Liver (tissue), 3 donors: ENCODE results near the gene GLTPD2.

Experiments
- EGR1 ChIP-seq, 2 donors: IDR thresholded peaks; 2 replicates each; pipeline ENCODE4 v1.6.1; 2016 to 2018; ENCODE audit warnings: antibody characterized with exemption in 2 of 2, low read depth in 2 of 2
- GABPA ChIP-seq, 2 donors: IDR thresholded peaks in 1 of 2; conservative IDR thresholded peaks in 1 of 2; 2 replicates each; pipeline ENCODE4 v1.6.1; 2016; ENCODE audit warnings: antibody characterized with exemption in 2 of 2, mild to moderate bottlenecking in 1 of 2, moderate library complexity in 1 of 2
- JUND ChIP-seq, 2 donors: IDR thresholded peaks; 2 replicates each; pipeline ENCODE4 v1.6.1; 2016; ENCODE audit warnings: antibody characterized with exemption in 2 of 2
- NR2F2 ChIP-seq: IDR thresholded peaks from 2 replicates; pipeline ENCODE4 v1.6.1; 2016; ENCODE audit warnings: antibody characterized with exemption
- RAD21 ChIP-seq, 2 donors: IDR thresholded peaks; 2 replicates each; pipeline ENCODE4 v1.6.1; 2016; ENCODE audit warnings: antibody characterized with exemption in 2 of 2, mild to moderate bottlenecking in 2 of 2
- RXRA ChIP-seq, 2 donors: IDR thresholded peaks; 2 replicates each; pipeline ENCODE4 v1.6.1; 2017 to 2018; ENCODE audit warnings: antibody characterized with exemption in 2 of 2, mild to moderate bottlenecking in 1 of 2
- YY1 ChIP-seq: IDR thresholded peaks from 2 replicates; pipeline ENCODE4 v1.6.1; 2016; ENCODE audit warnings: antibody characterized with exemption, mild to moderate bottlenecking
- TF ChIP-seq, protein P1 (sequence below): fragments of 150-350 bp; IDR thresholded peaks from 2 replicates; pipeline ENCODE4 v1.5.1; 2017; ENCODE audit warnings: improper control_type of control experiment, low read depth, low read length; ENCODE audit not compliant: missing input control
- TF ChIP-seq, protein P2 (sequence below): IDR thresholded peaks from 2 replicates; pipeline ENCODE4 v1.6.1; 2016; ENCODE audit warnings: antibody characterized with exemption, mild to moderate bottlenecking
- TF ChIP-seq, protein P3 (sequence below): IDR thresholded peaks from 2 replicates; pipeline ENCODE4 v1.6.1; 2016; ENCODE audit warnings: antibody characterized with exemption
- TF ChIP-seq, protein P4 (sequence below): IDR thresholded peaks from 2 replicates; pipeline ENCODE4 v1.6.1; 2016; ENCODE audit warnings: antibody characterized with exemption
- donor health status: healthy.
- donor health status: healthy.

DNA sequence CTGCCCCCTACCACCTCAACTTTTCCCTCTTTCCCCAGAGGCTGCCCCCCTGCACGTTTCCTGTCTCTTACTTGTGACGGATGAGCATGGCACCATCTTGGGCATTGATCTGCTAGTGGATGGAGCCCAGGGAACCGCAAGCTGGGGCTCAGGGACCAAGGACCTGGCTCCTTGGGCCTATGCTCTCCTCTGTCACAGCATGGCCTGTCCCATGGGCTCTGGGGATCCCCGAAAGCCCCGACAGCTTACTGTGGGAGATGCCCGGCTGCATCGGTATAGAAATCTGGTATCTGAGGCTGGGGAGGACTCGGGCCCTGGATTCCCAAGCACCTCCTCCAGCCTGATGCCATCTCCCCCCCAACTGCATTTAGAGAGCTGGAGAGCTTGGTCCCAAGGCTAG is 47.2 kb upstream of the GLTPD2 start:
- TF ChIP-seq, protein P1, sequence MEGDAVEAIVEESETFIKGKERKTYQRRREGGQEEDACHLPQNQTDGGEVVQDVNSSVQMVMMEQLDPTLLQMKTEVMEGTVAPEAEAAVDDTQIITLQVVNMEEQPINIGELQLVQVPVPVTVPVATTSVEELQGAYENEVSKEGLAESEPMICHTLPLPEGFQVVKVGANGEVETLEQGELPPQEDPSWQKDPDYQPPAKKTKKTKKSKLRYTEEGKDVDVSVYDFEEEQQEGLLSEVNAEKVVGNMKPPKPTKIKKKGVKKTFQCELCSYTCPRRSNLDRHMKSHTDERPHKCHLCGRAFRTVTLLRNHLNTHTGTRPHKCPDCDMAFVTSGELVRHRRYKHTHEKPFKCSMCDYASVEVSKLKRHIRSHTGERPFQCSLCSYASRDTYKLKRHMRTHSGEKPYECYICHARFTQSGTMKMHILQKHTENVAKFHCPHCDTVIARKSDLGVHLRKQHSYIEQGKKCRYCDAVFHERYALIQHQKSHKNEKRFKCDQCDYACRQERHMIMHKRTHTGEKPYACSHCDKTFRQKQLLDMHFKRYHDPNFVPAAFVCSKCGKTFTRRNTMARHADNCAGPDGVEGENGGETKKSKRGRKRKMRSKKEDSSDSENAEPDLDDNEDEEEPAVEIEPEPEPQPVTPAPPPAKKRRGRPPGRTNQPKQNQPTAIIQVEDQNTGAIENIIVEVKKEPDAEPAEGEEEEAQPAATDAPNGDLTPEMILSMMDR: no peak
- TF ChIP-seq, protein P2, sequence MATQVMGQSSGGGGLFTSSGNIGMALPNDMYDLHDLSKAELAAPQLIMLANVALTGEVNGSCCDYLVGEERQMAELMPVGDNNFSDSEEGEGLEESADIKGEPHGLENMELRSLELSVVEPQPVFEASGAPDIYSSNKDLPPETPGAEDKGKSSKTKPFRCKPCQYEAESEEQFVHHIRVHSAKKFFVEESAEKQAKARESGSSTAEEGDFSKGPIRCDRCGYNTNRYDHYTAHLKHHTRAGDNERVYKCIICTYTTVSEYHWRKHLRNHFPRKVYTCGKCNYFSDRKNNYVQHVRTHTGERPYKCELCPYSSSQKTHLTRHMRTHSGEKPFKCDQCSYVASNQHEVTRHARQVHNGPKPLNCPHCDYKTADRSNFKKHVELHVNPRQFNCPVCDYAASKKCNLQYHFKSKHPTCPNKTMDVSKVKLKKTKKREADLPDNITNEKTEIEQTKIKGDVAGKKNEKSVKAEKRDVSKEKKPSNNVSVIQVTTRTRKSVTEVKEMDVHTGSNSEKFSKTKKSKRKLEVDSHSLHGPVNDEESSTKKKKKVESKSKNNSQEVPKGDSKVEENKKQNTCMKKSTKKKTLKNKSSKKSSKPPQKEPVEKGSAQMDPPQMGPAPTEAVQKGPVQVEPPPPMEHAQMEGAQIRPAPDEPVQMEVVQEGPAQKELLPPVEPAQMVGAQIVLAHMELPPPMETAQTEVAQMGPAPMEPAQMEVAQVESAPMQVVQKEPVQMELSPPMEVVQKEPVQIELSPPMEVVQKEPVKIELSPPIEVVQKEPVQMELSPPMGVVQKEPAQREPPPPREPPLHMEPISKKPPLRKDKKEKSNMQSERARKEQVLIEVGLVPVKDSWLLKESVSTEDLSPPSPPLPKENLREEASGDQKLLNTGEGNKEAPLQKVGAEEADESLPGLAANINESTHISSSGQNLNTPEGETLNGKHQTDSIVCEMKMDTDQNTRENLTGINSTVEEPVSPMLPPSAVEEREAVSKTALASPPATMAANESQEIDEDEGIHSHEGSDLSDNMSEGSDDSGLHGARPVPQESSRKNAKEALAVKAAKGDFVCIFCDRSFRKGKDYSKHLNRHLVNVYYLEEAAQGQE: no peak
- TF ChIP-seq, protein P3, sequence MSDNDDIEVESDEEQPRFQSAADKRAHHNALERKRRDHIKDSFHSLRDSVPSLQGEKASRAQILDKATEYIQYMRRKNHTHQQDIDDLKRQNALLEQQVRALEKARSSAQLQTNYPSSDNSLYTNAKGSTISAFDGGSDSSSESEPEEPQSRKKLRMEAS: no peak
- no peak for TF ChIP-seq RAD21 (IDR thresholded peaks at IDR 0.05)
- TF ChIP-seq YY1: no peak
- TF ChIP-seq GABPA (IDR thresholded peaks at IDR 0.05 in 1 of 2, conservative IDR thresholded peaks at IDR 0.05 in 1 of 2): no peak
- TF ChIP-seq JUND (IDR thresholded peaks at IDR 0.05): no peak
- no peak for TF ChIP-seq EGR1 (IDR thresholded peaks at IDR 0.05; ENCODE audit: low read depth in 2 of 2)
- no peak for TF ChIP-seq NR2F2
- TF ChIP-seq RXRA (IDR thresholded peaks at IDR 0.05): no peak
- TF ChIP-seq, protein P4, sequence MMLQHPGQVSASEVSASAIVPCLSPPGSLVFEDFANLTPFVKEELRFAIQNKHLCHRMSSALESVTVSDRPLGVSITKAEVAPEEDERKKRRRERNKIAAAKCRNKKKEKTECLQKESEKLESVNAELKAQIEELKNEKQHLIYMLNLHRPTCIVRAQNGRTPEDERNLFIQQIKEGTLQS: no peak
